AG10803 (cell line): ENCODE measurements around the gene PLXNA4.

Source experiments
- DNase-seq: peaks from one replicate; pipeline ENCODE4 v3.0.0; 2010; ENCODE audit warnings: low read depth
- H3K4me3 ChIP-seq: 2 replicates; pipeline ENCODE4 v1.5.1; 2011; ENCODE audit warnings: mild to moderate bottlenecking, low read length, control low read depth
- CTCF ChIP-seq: conservative IDR thresholded peaks from 2 replicates; pipeline ENCODE4 v1.5.1; 2011; ENCODE audit warnings: mild to moderate bottlenecking, low read length, control low read depth, inconsistent platforms

The PLXNA4 gene

GRCh38 chr7:132090444-132090843 is 485.8 kb downstream of the PLXNA4 start:
- TF ChIP-seq CTCF, result no peak
- DNase-seq, result no peak
- no peak overlapping the region for H3K4me3 ChIP-seq

GRCh38 chr7:132089356-132089755 is 486.9 kb downstream of the PLXNA4 start:
- no peak for DNase-seq

GRCh38 chr7:132087421-132087820 is 488.8 kb downstream of the PLXNA4 start:
- DNase-seq, result no peak
- no peak for TF ChIP-seq CTCF
- H3K4me3 ChIP-seq, result no peak overlapping the region

More at GRCh38 chr7:132089356-132089755, 486.9 kb downstream of the PLXNA4 start:
- no peak overlapping the region for H3K4me3 ChIP-seq
- no peak for TF ChIP-seq CTCF

- no peak for TF ChIP-seq CTCF
- H3K4me3 ChIP-seq, result no peak overlapping the region
- no peak for DNase-seq
These were observed 491.4 kb downstream of the PLXNA4 start for GRCh38 chr7:132084776-132085388.

- TF ChIP-seq CTCF, result no peak
- H3K4me3 ChIP-seq, result no peak overlapping the region
- DNase-seq, result no peak
These were observed 492.6 kb downstream of the PLXNA4 start for GRCh38 chr7:132083537-132084123.

GRCh38 chr7:132083126-132083525 is 493.1 kb downstream of the PLXNA4 start:
- no peak for TF ChIP-seq CTCF
- no peak overlapping the region for H3K4me3 ChIP-seq
- DNase-seq, result no peak

GRCh38 chr7:132082394-132082793 is 493.9 kb downstream of the PLXNA4 start:
- no peak overlapping the region for H3K4me3 ChIP-seq
- no peak for TF ChIP-seq CTCF
- DNase-seq, result no peak
